HG02623 (cell line): Measurements from ENCODE around the gene ACOX3.

ENCODE experiments used
- ATAC-seq: cut with Tn5 transposase; IDR thresholded peaks from one replicate; pipeline ENCODE4 v1.9.1; 2021; ENCODE audit warnings: moderate library complexity; ENCODE audit not compliant: unreplicated experiment

ACOX3 gene

DNA sequence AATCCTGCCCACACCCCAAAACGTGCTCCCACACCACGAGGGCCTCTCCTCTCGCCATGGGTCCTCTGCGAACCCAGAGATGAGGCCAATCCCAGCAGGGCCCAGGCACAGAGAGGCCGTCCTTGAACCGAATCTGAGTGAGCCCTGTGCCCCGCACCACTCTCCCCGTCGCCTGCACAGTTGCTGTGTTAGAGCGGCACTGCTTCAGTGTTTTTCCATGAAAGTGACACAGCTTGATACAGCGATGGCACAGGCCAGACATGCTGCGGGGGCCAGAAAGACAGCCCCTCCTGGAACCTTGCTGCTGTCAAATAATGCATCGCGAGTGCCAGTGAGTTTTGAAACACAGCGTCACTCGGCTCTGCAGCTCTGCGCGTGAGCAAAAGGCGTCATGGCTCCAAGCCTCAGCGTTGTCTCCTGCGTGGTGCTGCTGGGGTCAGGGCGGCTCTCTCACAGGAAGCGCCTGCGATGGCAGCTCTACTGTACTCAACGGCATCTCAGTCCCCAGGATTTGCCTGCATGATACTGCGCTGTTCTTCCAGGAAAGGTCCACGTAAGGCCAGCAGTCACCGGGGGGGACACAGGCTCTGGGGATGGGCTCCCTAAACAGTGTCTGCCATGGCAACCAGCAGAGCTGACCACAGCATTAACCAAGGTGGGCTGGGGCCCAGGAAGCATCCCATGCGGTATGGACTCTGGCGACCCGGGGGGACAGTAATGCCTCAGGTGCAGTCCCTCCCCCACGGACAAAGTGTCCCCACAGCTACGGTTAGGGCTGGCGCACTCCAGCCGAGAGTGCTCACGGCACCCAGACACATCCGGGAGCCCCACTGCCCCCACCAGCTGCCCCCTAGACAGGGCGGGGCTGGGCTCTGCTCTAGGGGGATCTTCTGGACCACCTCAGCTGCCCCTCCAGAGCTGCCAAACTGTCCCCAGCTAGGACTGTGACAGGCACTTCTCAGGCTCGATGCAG lies 63.1 kb downstream of the ACOX3 start:
- ATAC-seq: no peak

DNA sequence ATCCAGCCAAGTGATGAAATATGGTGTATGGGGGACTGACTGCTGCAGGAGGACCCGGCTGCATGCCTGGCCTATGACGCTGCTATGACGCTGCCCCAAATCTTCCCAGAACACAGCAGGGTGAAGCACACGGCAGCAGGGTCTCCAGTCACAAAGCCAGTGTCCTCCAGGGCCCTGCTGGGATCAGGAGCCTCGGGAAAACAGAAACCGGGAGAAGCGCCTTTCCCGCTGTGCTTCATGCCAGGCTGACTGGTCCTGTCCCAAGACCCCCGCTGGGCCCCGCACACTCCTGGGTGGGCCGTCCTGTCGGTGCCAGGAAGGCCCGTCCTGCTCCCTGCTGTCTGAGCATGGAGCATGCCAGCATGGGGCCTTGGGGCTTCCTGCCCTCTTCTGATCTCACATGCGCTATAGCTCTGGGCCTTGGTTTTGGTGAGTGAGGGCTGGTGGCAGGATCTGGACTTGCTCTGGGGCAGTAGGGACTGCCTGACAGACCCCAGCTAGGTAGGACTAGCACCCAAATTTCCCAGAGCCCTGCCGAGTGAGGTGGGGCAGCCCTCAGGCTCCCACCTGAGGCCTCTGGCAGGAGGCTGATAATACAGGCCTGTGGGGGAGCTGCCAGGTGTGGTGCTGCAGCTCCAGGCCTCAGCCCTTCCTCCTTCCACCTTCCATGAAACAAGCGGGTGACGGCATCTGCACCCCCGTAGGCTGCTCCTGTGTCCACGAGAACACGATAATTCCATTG lies 64.0 kb downstream of the ACOX3 start:
- ATAC-seq: no peak

DNA sequence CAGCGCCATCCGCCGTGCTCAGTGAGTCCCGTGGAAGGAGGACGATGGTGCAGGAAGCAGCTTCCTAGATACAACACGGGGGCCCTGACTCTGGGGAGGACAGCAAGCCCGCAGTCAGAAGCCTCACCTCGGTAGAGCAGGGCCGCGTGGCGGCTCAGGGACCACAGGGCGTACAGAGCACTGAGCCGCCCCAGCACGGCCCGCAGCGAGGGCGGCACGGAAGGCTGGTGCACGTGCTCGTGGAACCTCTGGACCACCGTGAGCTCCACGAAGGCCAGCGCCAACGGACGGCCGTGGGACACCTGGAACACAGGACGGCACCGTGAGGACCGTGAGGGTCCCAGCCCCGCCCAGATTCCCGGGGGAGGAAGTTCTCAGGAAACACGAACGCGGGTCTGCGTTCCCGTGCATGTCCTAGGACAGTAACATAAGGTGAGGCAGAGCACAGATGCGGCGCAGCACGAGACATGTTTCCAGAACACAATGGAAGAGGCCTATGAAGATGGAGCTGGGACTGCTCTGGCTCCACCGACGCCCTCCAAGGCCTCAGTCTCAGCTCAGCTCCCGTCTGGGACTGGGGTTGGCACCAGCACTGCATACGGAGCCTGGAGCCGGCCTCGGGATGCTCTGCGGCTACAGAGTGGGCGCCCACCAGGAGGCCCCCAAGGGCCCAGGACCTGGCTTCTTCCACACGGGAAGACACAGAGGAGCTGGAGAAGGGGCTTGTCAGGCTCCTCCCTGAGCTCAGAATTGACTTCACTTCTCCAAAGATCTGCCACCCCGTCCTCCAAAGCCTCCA lies 65.5 kb downstream of the ACOX3 start:
- no peak for ATAC-seq

DNA sequence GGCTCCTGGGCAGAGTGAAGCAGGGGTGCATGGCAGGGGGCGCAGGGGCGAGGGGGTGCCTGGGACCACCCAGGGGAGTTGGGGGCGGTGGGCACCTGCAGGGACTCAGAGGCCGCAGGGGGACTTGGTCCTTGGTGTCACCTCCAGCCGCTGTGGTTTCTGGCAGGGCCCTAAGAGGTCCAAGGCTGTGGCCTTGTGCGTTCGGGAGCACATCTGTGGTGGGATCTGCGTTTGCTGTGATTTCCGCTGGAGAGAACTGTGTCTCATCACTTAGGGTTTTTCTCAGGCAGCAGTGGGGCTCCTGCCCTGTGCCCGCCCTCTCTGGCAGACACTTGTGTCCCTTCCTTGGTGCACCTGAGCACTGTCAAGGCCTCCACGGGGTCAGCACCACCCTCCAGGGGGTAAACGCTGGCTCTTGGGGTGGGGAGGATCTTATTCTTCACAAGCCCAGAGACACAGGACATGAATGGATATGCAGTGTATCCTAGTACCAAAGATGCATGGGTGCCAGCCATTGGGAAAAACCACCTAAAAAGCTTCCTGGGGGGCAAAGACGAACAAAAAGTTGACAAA lies 66.5 kb downstream of the ACOX3 start:
- no peak for ATAC-seq

DNA sequence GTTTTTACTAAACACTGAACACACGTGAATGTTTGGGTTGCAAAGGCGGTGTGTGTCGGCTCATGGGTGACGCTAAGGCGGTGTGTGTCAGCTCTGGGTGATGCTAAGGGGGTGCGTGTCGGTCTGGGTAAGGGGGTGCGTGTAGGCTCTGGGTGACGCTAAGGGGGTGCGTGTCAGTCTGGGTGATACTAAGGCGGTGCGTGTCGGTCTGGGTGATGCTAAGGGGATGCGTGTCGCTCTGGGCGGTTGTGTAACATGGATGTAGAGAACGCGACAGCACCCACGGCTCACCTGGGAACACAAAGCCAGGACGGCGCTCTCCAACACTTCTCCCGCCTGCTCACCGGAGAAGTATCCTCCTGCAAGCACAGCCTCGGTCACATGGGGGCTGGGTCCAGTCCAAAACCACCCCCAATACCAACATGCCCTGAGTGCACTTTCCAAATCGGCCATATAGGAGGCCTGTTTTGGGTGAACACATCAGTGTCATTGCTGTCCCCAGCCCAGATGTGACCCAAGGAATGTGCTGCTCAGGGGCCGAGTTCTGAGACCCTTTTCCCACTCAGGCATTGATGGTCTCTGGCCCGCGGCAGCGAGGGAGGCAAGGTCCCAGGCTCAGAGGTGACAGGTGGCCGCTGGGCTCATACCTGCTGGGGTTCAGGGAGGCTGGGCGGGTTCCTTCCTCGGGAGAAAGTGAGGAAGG lies 67.1 kb downstream of the ACOX3 start:
- ATAC-seq: no peak

DNA sequence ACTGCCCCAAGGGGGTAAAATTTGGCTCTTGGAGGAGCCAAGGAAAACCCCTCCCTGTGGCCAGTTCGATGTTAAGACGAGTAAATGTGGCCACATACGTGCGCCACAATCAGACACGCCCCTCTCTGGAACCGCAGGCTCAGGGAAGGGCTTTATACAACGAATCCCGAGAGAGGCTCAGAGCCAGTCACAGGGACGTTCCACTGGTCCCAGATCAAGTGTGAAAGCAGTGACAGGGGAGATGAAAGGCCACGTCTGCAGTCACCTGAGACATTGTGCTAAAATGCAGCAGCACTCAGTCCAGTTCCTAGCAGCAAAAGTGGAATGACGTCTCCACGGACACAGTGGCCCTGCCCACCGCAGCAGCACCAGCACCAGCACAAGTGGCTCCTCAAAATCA lies 68.0 kb downstream of the ACOX3 start:
- no peak for ATAC-seq

DNA sequence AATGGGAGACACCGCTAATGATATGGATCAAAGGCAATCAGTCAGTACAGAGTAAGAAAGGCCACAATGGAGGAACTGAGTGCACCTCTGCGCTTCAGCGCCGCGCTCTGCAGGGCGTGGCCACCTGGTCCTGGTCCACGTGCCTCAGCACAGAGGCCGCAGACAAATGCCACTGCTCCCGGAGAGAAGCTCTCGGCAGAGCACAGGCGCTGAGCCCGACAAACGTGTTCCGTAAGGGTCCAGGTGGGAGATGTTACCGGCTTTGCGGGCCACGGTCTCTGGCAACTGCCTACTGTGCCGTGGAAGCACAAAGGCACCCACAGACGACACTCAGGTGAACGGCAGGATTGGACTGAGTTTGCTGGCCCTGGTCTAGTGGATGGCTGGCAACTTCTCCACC lies 68.9 kb downstream of the ACOX3 start:
- no peak for ATAC-seq

DNA sequence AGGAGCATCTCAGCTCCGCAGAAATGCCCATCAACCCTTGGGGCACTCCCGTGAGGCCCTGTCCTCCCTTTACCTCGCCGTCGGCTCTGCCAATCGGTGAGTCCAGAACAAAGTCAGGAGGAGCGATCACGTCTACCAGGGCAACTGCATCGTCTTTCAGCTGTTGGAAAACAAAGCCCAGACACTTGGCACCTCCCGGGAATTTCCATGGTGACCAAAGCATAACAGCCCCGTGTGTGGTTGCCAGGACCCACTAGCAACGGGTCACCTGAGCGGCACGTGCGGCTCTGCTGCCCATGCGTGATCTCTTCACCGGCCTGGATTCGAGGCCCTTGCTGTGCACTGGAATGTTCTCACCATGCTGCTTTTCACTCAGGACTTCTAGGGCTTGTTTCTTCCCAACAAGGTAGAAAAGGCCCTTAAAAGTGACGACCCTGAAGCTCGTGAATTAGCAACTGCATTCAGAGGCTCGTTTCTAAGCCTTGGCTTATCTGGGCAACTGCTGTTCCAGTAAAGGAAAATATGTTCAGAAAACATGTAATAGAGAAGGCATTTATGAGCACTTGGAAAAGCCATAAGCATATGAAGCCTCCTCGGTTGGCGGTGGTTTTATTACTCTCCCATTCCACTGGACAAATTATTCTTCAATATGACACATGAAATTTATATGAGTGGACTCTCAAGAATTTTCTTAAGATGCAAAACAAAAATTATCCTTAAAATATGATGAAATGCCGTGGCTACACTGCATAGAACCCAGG lies 69.5 kb downstream of the ACOX3 start:
- no peak for ATAC-seq

DNA sequence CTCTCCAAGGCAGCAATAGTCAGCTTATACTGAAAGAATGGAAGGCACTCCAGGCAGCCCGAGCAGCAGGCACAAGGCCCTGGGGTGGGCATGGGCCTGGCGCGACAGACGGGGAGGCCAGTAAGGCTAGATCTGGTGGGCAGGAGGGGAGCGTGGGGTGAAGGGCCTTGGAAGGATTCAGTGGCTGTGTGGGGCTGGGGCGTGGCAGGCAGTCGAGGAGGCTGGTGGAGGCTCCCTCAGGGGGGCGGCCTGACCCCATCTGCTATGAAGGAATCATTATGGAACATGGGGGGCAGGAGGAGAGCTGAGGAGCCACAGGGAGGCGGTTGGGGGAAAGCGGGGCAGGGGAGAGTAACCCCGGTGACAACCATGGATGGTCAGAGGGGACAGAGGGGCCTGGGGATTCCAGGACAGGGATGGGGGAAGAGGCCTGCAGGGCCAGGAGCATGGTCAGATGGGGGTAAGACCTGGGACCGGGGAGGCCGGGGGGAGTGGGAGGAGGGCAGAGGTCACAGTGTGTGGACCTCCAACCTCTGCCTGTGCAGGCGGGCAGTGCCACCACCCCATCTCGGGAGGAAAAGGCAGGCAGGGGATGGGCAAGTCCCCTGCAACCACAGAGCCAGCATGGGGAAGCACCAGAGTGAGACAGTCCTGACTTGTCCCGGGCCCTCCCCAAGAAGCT lies 70.3 kb downstream of the ACOX3 start:
- ATAC-seq: no peak

DNA sequence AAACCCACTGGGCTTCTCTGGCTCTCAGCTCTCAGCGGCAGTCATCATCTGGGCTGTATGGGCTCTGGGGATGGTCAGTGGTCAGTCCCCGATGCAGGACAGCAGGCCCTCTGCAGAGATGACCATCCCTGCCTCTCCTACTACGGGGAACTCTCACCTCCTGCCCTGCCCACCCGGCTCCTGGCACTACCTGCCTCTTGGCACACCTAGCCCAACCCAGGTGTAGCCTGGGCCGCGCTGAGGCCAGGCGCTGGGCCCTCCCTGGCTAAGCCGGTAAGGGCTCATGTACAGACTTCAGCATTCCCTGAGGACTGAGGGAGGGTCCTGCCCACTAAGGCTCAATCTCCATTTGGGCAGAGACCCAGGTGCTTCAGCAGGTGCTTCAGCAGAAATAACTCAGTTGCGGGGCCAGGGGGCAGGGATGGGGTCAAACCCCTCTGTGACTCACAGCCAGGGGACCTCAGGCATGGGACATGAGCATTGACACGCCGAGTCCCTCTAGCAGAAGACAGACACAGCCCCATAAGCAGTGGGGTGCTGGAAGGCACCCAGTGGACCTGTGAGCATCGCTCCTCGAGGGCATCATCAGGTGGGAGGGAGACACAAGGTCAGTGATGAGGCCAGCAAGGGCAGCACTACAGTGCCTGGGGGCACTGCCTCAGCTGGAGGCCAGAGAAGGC lies 71.0 kb downstream of the ACOX3 start:
- ATAC-seq: no peak

DNA sequence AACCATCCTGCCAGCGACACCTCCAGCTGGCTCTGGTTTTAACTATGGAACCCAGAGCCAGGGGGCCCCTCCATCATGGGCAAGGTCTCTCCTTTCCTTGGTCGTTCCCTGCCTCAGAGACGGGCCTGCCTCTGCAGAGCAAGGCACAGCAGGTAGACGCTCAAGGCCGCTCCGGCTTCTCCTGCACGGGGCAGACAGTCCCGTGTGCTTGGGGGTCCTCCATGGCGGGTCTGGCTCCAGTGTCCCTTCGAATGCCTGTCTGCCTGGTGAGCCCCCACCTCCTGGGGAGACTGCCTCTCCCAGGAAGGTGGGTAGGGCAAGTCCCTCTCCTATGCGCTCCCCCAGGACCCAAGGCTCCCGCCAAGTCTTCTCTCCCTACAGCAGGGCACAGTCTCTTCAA lies 71.5 kb downstream of the ACOX3 start:
- no peak for ATAC-seq

DNA sequence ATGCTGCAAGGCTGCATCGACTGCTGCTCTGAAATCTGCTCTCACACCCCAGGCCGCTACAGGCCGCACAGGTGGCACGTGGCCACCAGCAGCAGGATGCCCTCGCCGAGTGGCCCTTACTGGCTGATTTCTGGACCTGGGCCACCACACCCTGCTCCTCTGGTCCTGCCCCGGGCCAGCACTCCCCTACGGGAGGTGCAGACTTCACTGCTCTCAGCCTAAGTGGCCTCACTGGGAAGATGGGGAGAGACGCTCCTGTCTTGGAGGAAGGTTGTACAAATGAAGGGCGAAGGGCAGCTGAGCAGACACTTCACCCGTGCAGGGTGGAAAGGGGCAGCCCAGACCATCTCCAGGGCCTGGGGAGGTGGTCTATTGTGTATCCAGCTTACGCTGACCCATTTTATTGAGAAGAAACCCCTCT lies 72.5 kb downstream of the ACOX3 start:
- no peak for ATAC-seq

DNA sequence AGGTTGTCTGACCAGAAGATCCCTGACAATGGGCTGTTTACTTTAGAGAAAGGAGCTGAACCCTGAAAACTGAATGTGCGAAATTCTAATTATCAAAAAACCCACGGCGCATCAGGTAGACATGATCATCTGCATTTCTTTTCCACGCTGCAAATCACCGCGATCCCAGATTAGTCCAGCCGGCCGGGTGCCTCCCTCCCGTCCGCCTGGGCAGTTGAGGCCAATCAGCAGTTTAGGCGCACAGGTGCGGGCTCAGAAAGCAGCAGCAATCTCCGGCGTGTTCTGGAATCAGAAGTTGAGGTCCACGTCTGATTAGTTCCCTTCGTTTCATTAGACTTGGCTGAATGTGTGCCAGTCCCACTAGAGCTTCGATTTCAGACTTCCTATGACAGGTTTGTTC lies 73.9 kb downstream of the ACOX3 start:
- no peak for ATAC-seq

DNA sequence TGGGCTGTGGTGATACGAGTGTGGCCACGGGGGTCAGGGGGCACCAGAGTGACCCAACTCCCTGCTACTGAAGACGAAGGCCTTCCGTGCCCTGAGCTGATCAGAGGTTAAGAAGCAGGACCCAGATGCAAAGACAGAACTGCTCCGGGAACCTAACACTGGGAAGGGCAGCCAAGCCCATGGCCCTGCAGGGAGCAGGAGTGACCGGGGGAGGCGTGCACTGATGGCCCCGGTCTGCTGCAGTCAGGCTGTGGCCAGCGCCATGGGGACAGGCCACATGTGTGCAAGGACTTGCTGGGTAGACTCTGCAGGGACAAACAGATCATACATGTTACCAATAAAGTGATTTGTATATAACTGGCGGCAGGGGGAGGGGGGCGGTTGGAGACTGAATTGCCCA lies 74.6 kb downstream of the ACOX3 start:
- no peak for ATAC-seq

DNA sequence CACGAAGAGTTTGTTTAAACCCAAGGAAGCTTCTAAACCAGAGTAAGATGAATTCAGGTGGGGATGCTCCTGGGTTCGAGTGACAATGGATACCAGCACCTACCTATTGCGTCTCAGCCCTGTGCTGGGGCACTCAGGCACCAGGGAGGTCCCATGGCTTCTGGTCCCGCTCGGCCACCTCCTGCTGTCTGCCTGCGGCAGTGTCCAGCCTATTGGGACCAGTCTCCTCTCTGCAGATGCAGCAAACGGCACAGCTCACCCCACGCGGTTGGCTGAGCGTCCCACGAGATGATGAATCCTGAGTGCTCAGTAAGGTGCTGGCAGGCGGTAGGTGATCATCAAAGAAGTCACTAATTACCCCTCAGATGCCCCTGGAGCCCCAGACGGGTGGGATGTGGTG lies 75.2 kb downstream of the ACOX3 start:
- no peak for ATAC-seq

DNA sequence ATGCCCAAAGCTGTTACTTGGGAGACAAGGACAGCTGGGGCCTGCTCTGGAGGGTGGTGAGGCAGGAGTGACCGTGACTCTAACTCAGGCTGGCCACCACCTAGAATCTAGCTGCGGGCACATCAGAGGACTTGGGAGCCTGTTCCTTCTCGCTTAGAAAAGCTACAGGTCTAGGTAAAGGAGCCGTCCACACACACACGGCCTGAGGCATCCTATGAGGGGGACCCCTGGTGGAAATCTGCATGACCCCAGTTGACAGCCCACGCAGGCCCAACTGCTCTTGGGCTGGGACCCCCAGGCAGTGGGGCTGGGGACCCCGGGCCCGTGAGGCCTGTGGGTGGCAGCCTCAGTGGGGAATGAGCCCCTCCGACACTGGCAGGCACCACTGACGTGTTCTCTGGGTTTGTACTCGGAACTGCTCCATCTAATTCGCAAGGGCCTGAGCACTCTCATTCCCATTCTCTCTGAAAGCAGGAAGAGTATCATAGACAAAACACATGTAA lies 75.6 kb downstream of the ACOX3 start:
- no peak for ATAC-seq

DNA sequence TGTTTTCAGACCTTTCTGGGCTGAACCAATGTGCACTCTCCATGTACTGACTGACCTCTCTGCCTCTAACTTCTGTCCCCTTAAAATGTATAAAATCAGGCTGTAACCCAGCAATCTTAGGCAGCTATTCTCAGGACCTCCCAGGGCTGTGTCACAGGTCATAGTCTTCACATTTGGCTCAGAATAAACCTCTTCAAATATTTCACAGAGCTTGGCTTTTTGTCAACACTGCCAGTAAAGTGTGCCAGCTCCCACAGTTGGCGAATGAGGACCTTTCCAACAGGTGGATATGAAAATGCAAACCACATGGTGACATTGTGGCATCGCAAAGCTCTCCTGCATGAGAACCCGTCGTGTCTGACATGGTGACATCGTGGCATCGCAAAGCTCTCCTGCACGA lies 76.4 kb downstream of the ACOX3 start:
- ATAC-seq: no peak

DNA sequence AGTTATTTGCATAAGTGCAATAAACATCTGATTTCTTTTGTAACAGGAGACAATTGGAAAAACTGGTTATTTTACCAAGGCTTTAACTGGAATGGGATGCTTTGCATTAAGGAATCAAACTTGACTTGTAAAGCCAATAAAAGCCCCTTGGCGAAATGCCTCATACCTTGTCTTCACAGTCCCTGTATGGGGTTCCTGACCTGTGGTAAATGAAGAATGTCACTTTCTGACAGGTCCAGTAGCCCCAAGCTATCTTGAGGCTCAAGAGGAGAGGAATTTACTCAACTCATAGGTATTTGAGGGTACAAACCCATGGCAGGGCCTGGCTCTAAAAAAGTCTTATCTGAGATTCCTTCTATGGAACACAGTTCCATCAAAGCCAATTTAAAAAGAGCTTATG lies 78.0 kb downstream of the ACOX3 start:
- ATAC-seq: no peak
